ENCODE results near the gene PTPN1.
"Not testable (repeated sequence)": the region's sequence is repeated elsewhere in the genome, so short reads cannot be mapped to it uniquely, and the experiment has no call there.

PTPN1 gene

GRCh38 chr20:50620459-50620858 is 110.3 kb downstream of the PTPN1 start:
- not testable (repeated sequence) for DNase-seq

- no peak for DNase-seq
Measured at GRCh38 chr20:50621068-50621665, 111.0 kb downstream of the PTPN1 start.

- DNase-seq = no peak
Measured at GRCh38 chr20:50624351-50625016, 114.3 kb downstream of the PTPN1 start.

- no peak for DNase-seq
Measured at GRCh38 chr20:50625986-50626677, 115.9 kb downstream of the PTPN1 start.

- DNase-seq = no peak
Measured at GRCh38 chr20:50627747-50628146, 117.6 kb downstream of the PTPN1 start.

- DNase-seq = no peak
Measured at GRCh38 chr20:50628332-50628731, 118.1 kb downstream of the PTPN1 start.

- no peak for DNase-seq
Measured at GRCh38 chr20:50628853-50629669, 118.9 kb downstream of the PTPN1 start.

- DNase-seq = no peak
Measured at GRCh38 chr20:50629670-50630045, 119.5 kb downstream of the PTPN1 start.

- DNase-seq = no peak
Measured at GRCh38 chr20:50630578-50631263, 120.5 kb downstream of the PTPN1 start.

GRCh38 chr20:50632236-50632635 is 122.1 kb downstream of the PTPN1 start:
- DNase-seq = no peak

GRCh38 chr20:50632701-50633100 is 122.5 kb downstream of the PTPN1 start:
- no peak for DNase-seq

- no peak for DNase-seq
Measured at GRCh38 chr20:50633361-50633760, 123.2 kb downstream of the PTPN1 start.

- no peak for DNase-seq
Measured at GRCh38 chr20:50634191-50634590, 124.0 kb downstream of the PTPN1 start.
